HL-60/S4 treated with retinoic acid at 250 ng/mL for 4 days and 3 days (cell line): ENCODE data around the gene KIF26A.

Experiments used
- in situ Hi-C: fragments of 300-500 bp; cut with MboI; formaldehyde crosslinking; loops from 2 replicates; pipeline ENCODE4 v1.7.0; 2022; ENCODE audit warnings: low sequenced_read_pairs

KIF26A gene

GRCh38 chr14:104126753-104127152 lies 11.6 kb upstream of the KIF26A start:
- in situ Hi-C loops = no loop called here

GRCh38 chr14:104128981-104129380 lies 9.4 kb upstream of the KIF26A start:
- in situ Hi-C loops = no loop called here

DNA sequence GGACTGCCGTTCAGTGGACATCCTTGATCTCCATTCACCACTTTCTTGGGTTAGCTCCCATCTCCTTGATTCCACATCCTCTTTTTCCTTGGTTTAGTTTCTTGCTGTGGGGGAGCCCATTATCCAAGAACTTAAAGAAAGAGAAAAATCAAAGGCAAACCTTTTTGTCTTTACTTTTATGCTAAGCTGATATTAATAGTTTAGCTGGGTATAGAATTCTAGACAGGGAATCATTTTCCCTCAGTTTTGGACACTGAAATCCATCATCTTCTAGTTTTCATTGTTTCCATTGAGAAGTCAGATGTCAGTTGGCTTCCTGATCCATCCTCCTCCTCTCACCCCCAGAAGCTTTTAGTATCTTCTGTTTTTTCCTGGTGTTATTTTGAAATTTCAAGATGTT lies 8.8 kb upstream of the KIF26A start:
- in situ Hi-C loops = no loop called here

DNA sequence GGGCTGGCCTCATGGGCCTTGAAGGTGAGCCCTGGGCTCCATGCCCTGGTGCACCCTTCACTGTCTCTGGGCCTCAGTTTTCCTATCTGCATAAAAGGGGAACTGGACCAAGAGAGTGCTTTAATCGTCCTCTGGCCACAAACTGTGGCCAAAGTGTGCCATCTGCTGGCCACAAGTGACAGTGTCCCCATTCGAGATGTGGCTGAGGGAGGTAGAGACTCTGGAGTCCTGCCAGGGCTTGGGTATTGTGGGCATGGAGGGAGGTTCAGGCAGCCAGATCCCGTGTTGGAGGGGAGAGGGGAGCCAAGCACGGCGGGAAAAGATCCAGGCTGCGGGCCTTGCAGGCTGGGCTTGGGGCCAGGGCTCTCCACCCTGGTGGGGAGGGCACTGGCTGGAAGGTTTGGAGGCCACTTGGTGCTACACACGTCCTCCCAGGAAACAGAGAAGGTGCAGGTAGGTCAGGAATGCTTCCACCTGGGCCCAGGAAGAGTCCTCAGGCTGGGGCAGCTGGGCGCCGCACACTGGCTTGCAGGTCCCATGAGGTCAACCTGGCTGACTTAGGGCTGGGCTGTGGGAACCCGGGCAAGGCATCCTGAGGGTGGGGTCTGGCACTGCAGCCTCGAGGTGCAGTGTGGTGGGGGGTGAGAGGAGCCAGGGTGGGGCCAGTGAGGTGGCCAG lies 7.3 kb upstream of the KIF26A start:
- in situ Hi-C loops = no loop called here

GRCh38 chr14:104131968-104132732 lies 6.2 kb upstream of the KIF26A start:
- in situ Hi-C loops = no loop called here

GRCh38 chr14:104132981-104133380 lies 5.4 kb upstream of the KIF26A start:
- in situ Hi-C loops = no loop called here

DNA sequence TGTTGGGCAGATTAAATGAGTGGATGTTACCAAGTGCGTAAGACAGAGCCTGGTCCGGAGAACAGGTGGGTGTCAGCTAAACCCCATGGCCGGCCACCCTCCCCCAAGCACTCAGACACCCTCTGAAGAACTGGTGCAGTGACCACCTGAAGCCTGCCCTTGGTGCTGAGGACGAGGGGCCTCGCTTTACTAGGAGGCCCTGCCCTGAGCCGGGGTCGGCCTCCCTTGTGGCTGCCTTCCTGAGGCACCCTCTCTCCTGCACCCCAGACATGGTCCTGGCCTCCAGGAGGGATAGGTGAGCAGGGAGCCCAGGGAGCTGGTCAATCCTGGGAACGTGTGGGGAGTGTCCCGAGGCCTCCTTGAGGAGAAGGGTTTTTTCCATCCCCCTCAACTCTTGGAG lies 4.9 kb upstream of the KIF26A start:
- in situ Hi-C loops = no loop called here

DNA sequence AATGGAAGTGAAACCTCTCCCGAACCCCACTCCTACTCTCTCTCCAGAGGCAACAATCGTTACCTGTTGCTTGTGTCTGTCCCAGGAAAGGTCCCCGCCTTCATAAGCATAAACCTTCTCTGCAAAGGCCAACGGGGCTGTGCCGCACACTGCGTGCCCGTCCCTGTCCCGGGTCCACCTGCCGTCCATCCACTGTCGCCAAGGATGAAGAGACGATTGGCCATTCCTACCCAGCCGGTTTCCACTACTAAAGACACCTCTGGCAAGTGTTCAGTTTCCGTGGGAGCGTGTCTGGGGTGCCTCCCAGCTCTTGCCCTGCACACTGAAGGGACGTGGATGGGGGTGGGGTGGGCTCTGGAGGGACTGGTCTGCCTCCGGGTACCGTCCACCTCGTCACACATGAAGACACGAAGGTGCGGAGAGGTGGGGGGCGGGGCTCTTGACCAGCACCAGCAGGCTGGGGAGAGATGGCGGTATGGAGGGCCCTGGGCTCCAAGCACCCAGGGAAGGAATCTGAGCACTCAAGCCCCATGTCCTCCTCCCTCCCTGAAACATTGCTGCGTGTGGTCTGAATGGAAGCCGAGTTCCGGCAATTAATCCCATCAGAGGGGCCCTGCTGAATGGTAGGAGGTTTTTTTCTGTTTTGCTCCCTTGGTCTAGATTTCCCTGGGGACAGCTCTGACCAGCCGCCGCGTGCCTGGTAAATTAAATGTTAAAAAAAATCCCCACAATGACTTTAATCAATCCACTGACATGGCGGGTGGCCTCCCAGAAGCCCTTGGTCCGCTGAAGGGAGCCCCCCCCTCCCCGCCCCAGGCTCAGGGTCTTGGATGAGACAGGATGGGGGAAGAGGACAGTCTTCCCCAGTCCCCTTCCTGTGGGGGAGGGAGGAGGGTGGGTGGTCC lies 4.1 kb upstream of the KIF26A start:
- in situ Hi-C loops = no loop called here

- in situ Hi-C loops = no loop called here
These were observed 3.1 kb upstream of the KIF26A start for GRCh38 chr14:104135121-104135903.

DNA sequence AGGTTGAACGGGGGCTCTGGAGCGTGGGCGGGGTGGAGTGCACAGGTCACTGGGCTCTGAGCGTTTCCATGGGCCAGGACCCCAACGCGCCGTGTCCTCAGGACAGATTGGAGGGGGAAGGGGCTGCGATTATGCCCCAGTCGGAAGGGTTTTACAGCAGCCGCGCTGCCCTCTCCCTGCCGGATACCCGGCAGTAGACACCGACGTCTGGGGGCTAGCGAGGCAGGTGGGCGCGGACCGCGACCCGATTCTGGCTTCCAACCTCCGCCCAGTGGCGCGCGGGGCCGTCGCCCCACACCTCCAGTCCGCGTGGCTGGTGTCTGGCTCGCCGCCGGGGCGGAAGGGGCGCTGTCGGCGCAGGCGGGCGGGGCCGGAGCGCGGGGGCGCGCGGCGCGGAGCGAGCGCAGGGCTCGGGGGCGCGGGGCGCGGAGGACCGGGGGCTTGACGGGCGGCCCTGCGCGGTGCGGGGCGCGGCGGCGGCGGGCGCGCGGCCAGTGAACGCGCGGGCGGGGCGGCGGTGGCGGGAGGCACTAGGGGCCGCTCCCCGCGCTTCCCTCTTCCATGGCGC lies 2.4 kb upstream of the KIF26A start:
- in situ Hi-C loops = no loop called here

DNA sequence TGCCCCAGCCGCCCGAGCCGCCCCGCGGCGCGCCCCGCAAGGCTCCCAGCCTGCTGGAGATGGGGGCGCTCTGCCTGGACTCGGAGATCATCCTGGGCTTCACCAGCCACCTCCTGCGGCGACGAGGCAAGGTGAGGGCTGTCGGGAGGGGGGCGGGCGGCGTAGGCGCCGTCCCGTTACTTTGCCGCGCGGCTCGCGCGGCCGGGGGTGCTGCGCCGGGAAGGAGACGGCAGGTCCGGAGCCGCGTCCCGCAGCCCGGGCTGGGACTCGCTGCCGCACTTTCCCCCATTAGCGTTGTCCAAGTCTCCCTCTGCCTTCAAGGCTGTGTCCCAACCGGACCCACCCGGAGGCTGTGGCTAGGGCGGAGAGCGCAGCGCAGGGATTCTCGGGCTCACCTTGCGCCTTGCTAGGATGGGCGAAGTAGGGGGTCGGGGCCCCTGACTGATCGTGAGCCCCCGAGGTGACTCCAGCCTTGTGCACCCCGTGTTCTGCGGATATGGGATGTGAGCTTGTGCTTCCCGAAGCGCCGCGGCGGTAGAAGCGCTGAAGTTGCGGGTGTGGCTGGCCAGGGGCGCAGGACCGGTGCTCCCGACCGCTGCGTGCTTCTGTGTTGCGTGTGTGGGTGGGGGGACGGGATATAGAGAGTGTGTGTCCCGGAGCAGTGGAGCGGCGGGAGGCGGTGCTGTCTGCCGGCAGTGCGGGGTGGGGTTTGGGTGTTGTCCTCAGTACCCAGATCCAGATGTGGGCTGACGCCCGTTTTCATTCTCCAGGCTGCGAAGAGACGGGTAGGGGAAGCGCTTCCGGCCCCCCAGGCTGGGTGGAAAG lies 1.7 kb upstream of the KIF26A start:
- in situ Hi-C loops = no loop called here

DNA sequence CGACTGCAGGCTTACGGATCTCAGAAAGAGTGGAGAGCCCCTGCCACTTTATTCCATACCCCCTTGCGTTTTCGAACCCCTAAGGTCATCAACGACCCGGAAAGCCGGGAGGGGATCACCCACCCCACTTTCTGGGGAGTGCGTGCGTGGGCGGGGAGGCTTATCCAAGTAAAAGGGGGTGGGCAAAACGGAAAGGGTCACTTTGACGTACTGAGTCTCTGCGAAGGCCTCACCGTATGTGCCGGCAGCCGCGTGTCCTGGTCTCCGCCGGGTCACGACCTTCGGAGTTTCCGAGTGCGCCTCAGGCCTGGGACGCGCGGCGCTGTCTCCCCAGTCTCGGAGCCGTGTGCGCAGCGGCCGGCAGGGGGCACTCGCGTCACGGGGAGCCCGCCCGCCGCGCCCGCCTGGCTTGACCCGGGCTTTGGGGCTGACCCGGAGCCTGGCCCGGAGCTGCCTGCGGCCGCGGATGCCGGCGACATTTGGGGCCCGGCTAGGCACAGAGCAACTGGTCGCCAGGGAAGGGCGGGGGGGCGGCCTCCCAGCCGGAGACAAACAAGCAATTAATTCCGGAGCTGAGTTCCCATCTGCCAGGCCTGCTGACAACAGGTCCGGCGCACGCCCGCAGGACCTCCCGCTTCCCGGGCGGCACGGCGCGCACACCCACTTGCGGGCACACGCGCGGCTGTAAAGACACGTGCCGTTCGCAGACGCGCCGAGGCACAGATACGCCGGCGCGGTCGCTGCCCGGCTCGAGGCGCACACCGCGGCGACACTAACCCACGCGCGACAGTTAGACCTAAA lies 890 bp upstream of the KIF26A start:
- in situ Hi-C loops = no loop called here

- in situ Hi-C loops = no loop called here
These were observed 502 bp downstream of the KIF26A start for GRCh38 chr14:104138718-104139459.

DNA sequence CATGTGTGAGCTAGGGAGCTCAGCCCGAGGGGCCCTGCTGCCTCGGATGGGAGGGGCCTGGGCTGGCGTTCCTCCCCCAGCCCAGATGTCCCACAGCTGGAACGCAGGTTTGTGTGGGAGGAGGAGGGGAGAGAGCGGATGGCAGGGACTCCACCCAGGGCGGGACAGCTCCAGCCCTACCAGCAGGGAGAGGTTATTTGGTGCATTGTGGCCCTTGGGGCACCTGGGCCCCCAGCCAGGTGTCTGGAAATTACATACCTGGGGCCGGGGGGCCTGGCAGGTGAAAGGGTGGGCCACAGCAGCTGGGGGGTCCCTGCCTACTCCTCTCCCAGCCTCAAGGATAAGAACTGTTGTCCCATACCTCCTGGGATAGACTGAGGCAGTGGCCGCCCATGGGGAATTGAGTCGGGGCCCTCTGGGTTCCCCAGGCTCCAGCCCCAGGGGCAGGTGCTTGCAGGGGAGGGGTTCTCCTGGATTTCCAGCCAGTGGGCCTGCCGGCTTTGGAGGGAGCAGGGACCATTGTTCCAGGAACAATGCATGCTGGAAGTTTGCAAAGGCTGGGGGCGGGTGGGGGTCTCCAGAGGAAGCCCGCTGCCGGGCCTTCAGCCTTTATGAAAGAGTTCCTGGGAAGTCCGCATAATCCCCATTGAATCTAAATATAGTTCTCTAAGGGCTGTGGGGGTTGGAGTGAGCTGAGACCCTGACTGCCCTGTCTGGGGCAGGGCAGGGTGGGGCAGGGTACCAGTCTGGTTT lies 1.2 kb downstream of the KIF26A start:
- in situ Hi-C loops = no loop called here

DNA sequence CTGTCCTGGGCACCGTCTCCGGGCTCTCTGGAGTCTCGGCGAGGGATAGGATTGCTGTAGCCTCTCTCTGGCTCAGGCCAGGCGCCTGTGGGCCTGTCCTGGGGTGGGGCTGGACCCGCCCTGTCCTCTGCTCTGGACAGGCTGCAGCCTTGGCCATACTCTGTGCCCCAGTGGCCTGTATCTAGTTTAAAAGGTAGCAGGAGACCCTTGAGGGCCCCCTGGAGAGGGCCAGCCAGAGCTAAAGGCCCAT lies 1.8 kb downstream of the KIF26A start:
- in situ Hi-C loops = no loop called here

- in situ Hi-C loops = no loop called here
These were observed 2.3 kb downstream of the KIF26A start for GRCh38 chr14:104140463-104141331.

DNA sequence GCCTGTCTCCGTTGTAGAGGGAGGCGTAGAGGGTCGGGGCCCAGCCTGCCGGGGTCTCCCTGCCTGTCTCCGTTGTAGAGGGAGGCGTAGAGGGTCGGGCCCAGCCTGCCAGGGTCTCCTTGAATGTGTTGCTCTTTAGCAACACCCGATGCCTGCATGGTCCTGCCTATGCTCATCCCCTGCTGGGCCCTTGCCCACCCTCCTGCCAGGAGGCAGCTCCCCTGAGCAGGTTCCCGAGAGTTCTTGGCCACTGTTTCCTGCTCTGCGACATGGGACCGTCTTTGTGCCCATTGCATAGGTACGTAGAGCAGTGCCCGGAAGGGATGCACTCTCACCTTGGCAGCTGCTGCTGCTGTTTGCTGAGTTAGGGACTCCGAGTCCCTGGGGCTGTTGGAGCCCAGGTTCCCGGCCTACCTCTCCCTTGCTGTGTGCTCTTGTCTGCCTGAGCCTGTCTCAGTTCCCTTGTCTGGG lies 3.3 kb downstream of the KIF26A start:
- in situ Hi-C loops = no loop called here
